Activated CD8-positive, alpha-beta T cell treated with anti-CD3 and anti-CD28 coated beads, Interleukin-2, amount 10 ng/mL, durations not matched to agents 7 days and 5 days (primary cell): ENCODE measurements around the gene TMEM63A. TPM values are rescaled to one million over a fixed set of nuclear protein-coding genes. Genes with fewer than 3 reads are reported as not detected.
"Not testable (repeated sequence)": the region's sequence is repeated elsewhere in the genome, so short reads cannot be mapped to it uniquely, and the experiment has no call there.

ENCODE experiments used
- ATAC-seq: fragments of 150-1000 bp; cut with Tn5 transposase; one replicate; pipeline ENCODE4 v1.10.0; 2021; ENCODE audit warnings: moderate library complexity
- CTCF ChIA-PET: fragments of 350-600 bp; sonication (Branson Sonifier 250); formaldehyde crosslinking; loops from one replicate; lab custom pipeline; 2021; ENCODE audit warnings: antibody characterized with exemption; lab: Charles Lee
- POLR2A ChIA-PET: fragments of 350-600 bp; sonication (Branson Sonifier 250); formaldehyde crosslinking; loops from one replicate; lab custom pipeline; 2021; ENCODE audit warnings: antibody characterized with exemption; lab: Charles Lee
- DNase-seq: peaks from one replicate; pipeline ENCODE4 v3.0.0-alpha.2; 2020
- H3K27ac Mint-ChIP-seq: one replicate; pipeline ENCODE4 v1.8.0; 2021; ENCODE audit warnings: mild to moderate bottlenecking, mixed read lengths
- H3K27me3 Mint-ChIP-seq: one replicate; pipeline ENCODE4 v1.8.0; 2021; ENCODE audit warnings: low read depth, mixed read lengths
- H3K36me3 Mint-ChIP-seq: one replicate; pipeline ENCODE4 v1.8.0; 2021; ENCODE audit warnings: low read depth, mixed read lengths
- H3K4me1 Mint-ChIP-seq: one replicate; pipeline ENCODE4 v1.8.0; 2021; ENCODE audit warnings: low read depth, mixed read lengths
- H3K4me3 Mint-ChIP-seq: one replicate; pipeline ENCODE4 v1.8.0; 2021; ENCODE audit warnings: mild to moderate bottlenecking, mixed read lengths
- H3K9me3 Mint-ChIP-seq: one replicate; pipeline ENCODE4 v1.8.0; 2022; ENCODE audit warnings: mixed read lengths; ENCODE audit not compliant: insufficient read depth
- total RNA-seq, 2 experiments: library from RNA; stranded (reverse); gene quantifications; one replicate each; pipeline ENCODE4 v1.2.3, GENCODE V29; 2021

Gene TMEM63A
- total RNA-seq, 2 experiments from 2014 or later = 83.5 to 85.8 TPM

GRCh38 chr1:225891229-225891972 is 9.2 kb upstream of the TMEM63A start:
- Mint-ChIP-seq H3K9me3 (no peaks in the 10 kb centered on the region), H3K27ac (no peak overlapping the region), H3K4me1 (peaks cover 7% of the 10 kb centered on the region), H3K36me3 (no peaks in the 10 kb centered on the region), H3K27me3 (peaks cover 12% of the 10 kb centered on the region), H3K4me3 (no peak overlapping the region)
- POLR2A ChIA-PET = interaction anchor here (1.8 kb wide), 2 partner anchors 10 to 32 kb away, joined by 4 to 7 read pairs; partner anchors contain the start of gene PYCR2
- CTCF ChIA-PET = interaction anchor here (1.1 to 1.2 kb wide), 3 partner anchors 9 to 30 kb away, joined by 3 read pairs; partner anchors contain the start of gene TMEM63A
- no peak for ATAC-seq
- no peak for DNase-seq

- Mint-ChIP-seq H3K27me3 (peaks cover 11% of the 10 kb centered on the region), H3K4me1 (no peaks in the 10 kb centered on the region), H3K36me3 (no peaks in the 10 kb centered on the region), H3K4me3 (no peak overlapping the region), H3K27ac (no peak overlapping the region), H3K9me3 (no peaks in the 10 kb centered on the region)
- no peak for ATAC-seq
- no peak for DNase-seq
- ChIA-PET POLR2A (interaction anchor here (1.8 kb wide), 2 partner anchors 9 to 33 kb away, joined by 4 to 7 read pairs; partner anchors contain the start of gene PYCR2), CTCF (interaction anchor here (0.8 kb wide), 1 partner anchor 12 kb away, joined by 3 read pairs; no protein-coding TSS in a partner anchor)
Observed at GRCh38 chr1:225890346-225891228, 8.4 kb upstream of the TMEM63A start.

GRCh38 chr1:225889743-225890142 is 7.6 kb upstream of the TMEM63A start:
- Mint-ChIP-seq H3K36me3 (no peaks in the 10 kb centered on the region), H3K9me3 (no peaks in the 10 kb centered on the region), H3K4me3 (no peak overlapping the region), H3K4me1 (no peaks in the 10 kb centered on the region), H3K27me3 (peaks cover 11% of the 10 kb centered on the region), H3K27ac (no peak overlapping the region)
- DNase-seq (no peak), ATAC-seq (no peak)
- CTCF ChIA-PET = interaction anchor here (0.8 kb wide), 1 partner anchor 12 kb away, joined by 3 read pairs; no protein-coding TSS in a partner anchor
- POLR2A ChIA-PET = interaction anchor here (1.8 kb wide), 1 partner anchor 8 kb away, joined by 4 read pairs; no protein-coding TSS in a partner anchor

GRCh38 chr1:225888898-225889601 is 6.9 kb upstream of the TMEM63A start, which contains the start of gene LEFTY1:
Gene LEFTY1, minus strand, starts transcription at chr1:225889146. Its CDS starts 80 bp downstream, at chr1:225889066.
- ChIA-PET POLR2A (interaction anchor here (1.8 kb wide), 1 partner anchor 8 kb away, joined by 4 read pairs; no protein-coding TSS in a partner anchor), CTCF (interaction anchor here (0.8 kb wide), 1 partner anchor 22 kb away, joined by 3 read pairs; no protein-coding TSS in a partner anchor)
- ATAC-seq (peak; percentile 20), DNase-seq (no peak)
- no peak within 1 kb of the TSS for H3K27ac Mint-ChIP-seq
- H3K4me3 Mint-ChIP-seq = no peak within 1 kb of the TSS
- H3K4me1 Mint-ChIP-seq = peaks cover under 1% of the 10 kb centered on the region
- H3K9me3 Mint-ChIP-seq = no peaks in the 10 kb centered on the region
- peaks cover 10% of the 10 kb centered on the region for H3K27me3 Mint-ChIP-seq
- H3K36me3 Mint-ChIP-seq = no peaks in the 10 kb centered on the region

GRCh38 chr1:225888289-225888897 is 6.2 kb upstream of the TMEM63A start:
- ChIA-PET CTCF (interaction anchor here (0.8 kb wide), 1 partner anchor 23 kb away, joined by 3 read pairs; no protein-coding TSS in a partner anchor), POLR2A (no interaction called here)
- DNase-seq (no peak), ATAC-seq (no peak)
- Mint-ChIP-seq H3K4me1 (peaks cover 6% of the 10 kb centered on the region), H3K4me3 (no peak overlapping the region), H3K9me3 (no peaks in the 10 kb centered on the region), H3K27me3 (peaks cover 10% of the 10 kb centered on the region), H3K36me3 (no peaks in the 10 kb centered on the region), H3K27ac (no peak overlapping the region)

GRCh38 chr1:225887554-225888288 is 5.5 kb upstream of the TMEM63A start:
- ATAC-seq, DNase-seq, H3K27ac Mint-ChIP-seq, H3K4me3 Mint-ChIP-seq, CTCF ChIA-PET, H3K36me3 Mint-ChIP-seq, POLR2A ChIA-PET, H3K9me3 Mint-ChIP-seq: not testable (repeated sequence)
- Mint-ChIP-seq H3K27me3 (peaks cover 13% of the 10 kb centered on the region), H3K4me1 (peaks cover 11% of the 10 kb centered on the region)

GRCh38 chr1:225887030-225887314 is 4.8 kb upstream of the TMEM63A start:
- POLR2A ChIA-PET = no interaction called here
- Mint-ChIP-seq H3K4me3 (no peak overlapping the region), H3K9me3 (no peaks in the 10 kb centered on the region), H3K36me3 (no peaks in the 10 kb centered on the region), H3K27me3 (peaks cover 13% of the 10 kb centered on the region), H3K27ac (no peak overlapping the region), H3K4me1 (peaks cover 14% of the 10 kb centered on the region)
- ATAC-seq (no peak), DNase-seq (no peak)
- CTCF ChIA-PET = interaction anchor here (1.3 kb wide), 1 partner anchor 10 kb away, joined by 3 read pairs; no protein-coding TSS in a partner anchor

- H3K4me1 Mint-ChIP-seq = peaks cover 15% of the 10 kb centered on the region
- no peak overlapping the region for H3K4me3 Mint-ChIP-seq
- H3K27ac Mint-ChIP-seq = no peak overlapping the region
- DNase-seq = no peak
- ChIA-PET CTCF (interaction anchor here (1.3 kb wide), 1 partner anchor 11 kb away, joined by 3 read pairs; no protein-coding TSS in a partner anchor), POLR2A (no interaction called here)
- H3K27me3 Mint-ChIP-seq = peaks cover 13% of the 10 kb centered on the region
- H3K9me3 Mint-ChIP-seq = no peaks in the 10 kb centered on the region
- no peaks in the 10 kb centered on the region for H3K36me3 Mint-ChIP-seq
- ATAC-seq = no peak
Observed at GRCh38 chr1:225886159-225887029, 4.2 kb upstream of the TMEM63A start.

GRCh38 chr1:225885336-225885735 is 3.2 kb upstream of the TMEM63A start:
- Mint-ChIP-seq H3K27me3 (peaks cover 10% of the 10 kb centered on the region), H3K4me1 (peaks cover 25% of the 10 kb centered on the region), H3K27ac (no peak overlapping the region), H3K4me3 (no peak overlapping the region), H3K9me3 (no peaks in the 10 kb centered on the region), H3K36me3 (peaks cover 6% of the 10 kb centered on the region)
- CTCF ChIA-PET = interaction anchor here (1.1 kb wide), 1 partner anchor 9 kb away, joined by 3 read pairs; no protein-coding TSS in a partner anchor
- no peak for ATAC-seq
- POLR2A ChIA-PET = interaction anchor here (1.3 kb wide), 1 partner anchor 12 kb away, joined by 4 read pairs; no protein-coding TSS in a partner anchor
- no peak for DNase-seq
